ENCODE measurements around the gene USP49.

Gene USP49

DNA sequence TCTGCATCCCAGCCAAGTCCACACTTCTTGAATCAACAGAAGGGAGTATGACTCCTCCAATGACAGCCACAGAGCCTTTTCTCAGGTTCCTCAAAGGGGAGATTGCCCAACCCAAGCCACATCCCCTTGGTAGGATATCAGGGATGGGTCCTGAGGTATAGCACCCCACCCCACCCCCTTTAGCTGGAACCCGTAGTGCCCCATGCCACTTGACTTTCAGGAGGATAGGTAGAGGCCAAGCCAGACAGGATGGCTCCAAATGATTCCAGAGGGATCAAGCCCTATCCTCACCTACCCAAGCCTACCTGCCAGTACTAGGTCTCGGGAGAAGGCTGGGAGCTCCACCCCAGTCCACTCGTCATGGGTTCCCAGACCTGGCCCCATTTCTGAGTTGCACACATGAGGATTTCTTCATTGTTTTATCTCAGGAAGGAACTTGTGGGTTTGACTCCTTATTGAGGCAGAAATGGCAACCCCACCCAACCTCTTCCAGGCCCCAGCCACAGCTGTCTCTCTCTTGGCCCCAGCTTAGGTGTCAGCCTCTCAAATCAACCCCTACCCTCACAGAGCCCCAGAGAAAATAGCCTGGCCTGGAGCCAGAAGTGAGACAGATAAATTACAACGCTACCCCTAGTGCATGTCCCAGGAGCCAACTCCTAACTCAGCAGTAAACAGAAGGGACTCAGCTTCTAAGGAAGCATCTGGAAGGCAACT, 42.8 kb upstream of the USP49 start:
- Histone ChIP-seq H3K9ac (ENCODE audit: low read depth, low read length) (no peak overlapping the region), H3K27me3 (ENCODE audit: control insufficient read depth, insufficient read depth, low read length) (no peaks in the 10 kb centered on the region), H3K36me3 (ENCODE audit: insufficient read depth, low read length) (peaks cover 46% of the 10 kb centered on the region), H3K4me1 (ENCODE audit: control insufficient read depth, insufficient read depth, low read length) (peaks cover 51% of the 10 kb centered on the region), H3K9me3 (replicated peaks; ENCODE audit: low read length) (no peaks in the 10 kb centered on the region), H3K4me2 (ENCODE audit: low read length) (peak overlapping the region; percentile 96), H3K4me3 (ENCODE audit: low read length) (no peak overlapping the region)

DNA sequence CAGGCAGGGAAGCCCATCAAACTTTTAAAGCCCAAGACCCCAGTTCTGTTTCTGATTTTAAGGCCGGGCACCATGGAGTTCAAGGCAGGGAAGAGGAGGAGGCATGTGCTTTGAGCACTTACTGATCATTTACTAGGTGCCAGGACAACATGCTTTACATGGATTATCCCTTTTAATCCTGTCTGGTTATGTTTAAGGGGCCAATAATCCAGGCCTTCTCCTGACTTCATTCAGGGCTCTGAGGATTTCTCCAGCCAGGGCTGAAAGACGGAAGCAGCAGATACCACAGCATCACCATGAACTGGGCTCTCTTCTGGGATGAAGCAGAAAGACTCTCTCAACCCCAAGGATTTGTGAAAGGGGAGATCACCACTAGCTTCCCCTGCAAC, 42.3 kb upstream of the USP49 start:
- Histone ChIP-seq H3K4me2 (ENCODE audit: low read length) (no peak overlapping the region), H3K36me3 (ENCODE audit: insufficient read depth, low read length) (peaks cover 52% of the 10 kb centered on the region), H3K27me3 (ENCODE audit: control insufficient read depth, insufficient read depth, low read length) (no peaks in the 10 kb centered on the region), H3K4me1 (ENCODE audit: control insufficient read depth, insufficient read depth, low read length) (peaks cover 49% of the 10 kb centered on the region), H3K4me3 (ENCODE audit: low read length) (no peak overlapping the region), H3K9me3 (replicated peaks; ENCODE audit: low read length) (no peaks in the 10 kb centered on the region), H3K9ac (ENCODE audit: low read depth, low read length) (no peak overlapping the region)

DNA sequence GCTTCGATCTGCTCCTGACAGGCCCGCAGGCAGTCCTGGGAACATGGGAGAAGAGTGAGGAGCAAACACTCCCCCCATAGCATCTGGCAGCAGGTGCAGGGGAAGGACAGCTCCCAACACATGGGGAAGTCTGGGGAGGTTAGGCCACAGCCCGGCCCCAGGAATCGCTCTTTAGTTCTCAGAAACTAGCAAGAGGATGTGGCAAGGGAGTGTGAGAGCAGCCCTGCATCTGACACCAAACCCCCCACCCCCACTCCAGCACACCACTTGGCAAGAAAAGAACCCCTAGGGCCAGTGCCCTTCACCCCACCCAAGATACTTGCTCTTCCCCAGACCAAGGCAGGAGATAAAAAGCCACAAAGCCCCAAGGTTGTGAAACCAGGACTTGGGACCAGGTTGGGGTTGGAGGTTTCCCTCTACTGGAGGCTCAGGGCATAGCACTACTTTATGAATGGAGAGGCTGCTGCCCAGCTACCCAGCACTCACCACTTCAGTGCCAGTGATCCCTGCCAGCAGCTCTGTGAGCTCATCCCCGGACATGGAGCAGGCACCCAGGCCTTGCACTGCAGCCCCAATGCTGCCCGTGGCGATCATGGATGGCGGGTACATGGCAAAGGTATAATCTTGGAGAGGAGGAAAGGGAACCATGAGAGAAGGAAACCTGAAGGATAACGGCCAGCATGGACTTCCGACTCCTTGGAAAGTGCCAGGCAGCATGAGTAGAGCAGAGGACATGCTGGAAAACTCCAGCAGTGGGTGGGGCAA, 41.1 kb upstream of the USP49 start:
- peaks cover 45% of the 10 kb centered on the region for H3K4me1 ChIP-seq (ENCODE audit: control insufficient read depth, insufficient read depth, low read length)

DNA sequence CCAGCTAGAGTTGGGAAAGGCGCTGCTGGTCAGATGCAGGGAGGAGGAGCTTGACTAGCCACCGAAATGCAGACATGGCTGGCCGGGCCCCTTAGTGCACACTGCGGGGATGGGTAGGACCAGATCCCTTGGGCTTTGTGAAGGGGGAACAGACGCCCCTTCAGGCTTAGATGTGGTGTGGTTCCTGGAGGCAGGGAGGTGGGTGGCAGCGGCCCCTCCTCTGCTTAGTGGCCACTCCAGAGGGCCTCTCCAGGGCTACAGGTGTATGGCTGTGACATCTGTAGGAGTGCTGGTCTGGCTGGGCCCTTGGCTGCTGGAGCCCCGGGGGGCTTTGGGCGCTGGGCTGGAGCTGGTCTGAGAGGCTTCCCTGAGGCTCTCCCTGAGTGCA, 40.5 kb upstream of the USP49 start:
- Histone ChIP-seq H3K4me3 (ENCODE audit: low read length) (no peak overlapping the region), H3K4me1 (ENCODE audit: control insufficient read depth, insufficient read depth, low read length) (peaks cover 45% of the 10 kb centered on the region), H3K4me2 (ENCODE audit: low read length) (no peak overlapping the region), H3K9me3 (replicated peaks; ENCODE audit: low read length) (no peaks in the 10 kb centered on the region), H3K9ac (ENCODE audit: low read depth, low read length) (no peak overlapping the region), H3K36me3 (ENCODE audit: insufficient read depth, low read length) (peaks cover 70% of the 10 kb centered on the region), H3K27me3 (ENCODE audit: control insufficient read depth, insufficient read depth, low read length) (no peaks in the 10 kb centered on the region)

More for the DNA sequence above, 41.1 kb upstream of the USP49 start:
- Histone ChIP-seq H3K36me3 (ENCODE audit: insufficient read depth, low read length) (peaks cover 64% of the 10 kb centered on the region), H3K9ac (ENCODE audit: low read depth, low read length) (no peak overlapping the region), H3K27me3 (ENCODE audit: control insufficient read depth, insufficient read depth, low read length) (no peaks in the 10 kb centered on the region), H3K9me3 (replicated peaks; ENCODE audit: low read length) (no peaks in the 10 kb centered on the region), H3K4me3 (ENCODE audit: low read length) (no peak overlapping the region), H3K4me2 (ENCODE audit: low read length) (no peak overlapping the region)

DNA sequence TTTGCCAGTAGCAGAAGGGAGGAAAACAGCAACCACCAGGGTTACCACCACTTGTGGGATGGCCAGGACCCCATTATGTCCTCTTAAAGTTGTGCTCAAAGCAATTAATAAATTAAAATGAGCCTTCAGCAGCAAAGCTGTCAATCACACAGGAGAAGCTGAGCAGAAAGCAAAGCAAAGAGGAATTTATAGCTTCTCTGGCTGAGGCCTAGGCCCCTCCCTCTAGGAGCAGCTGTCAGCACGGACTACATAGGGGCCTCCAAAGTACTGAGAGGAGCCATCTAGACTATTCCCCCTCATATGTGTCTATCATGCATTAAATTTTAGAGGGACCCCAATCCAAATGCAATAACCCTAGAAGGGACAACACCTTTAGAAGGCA, 40.0 kb upstream of the USP49 start:
- H3K4me2 ChIP-seq (ENCODE audit: low read length), result no peak overlapping the region
- H3K9ac ChIP-seq (ENCODE audit: low read depth, low read length), result no peak overlapping the region
- no peaks in the 10 kb centered on the region for H3K9me3 ChIP-seq (replicated peaks; ENCODE audit: low read length)
- peaks cover 75% of the 10 kb centered on the region for H3K36me3 ChIP-seq (ENCODE audit: insufficient read depth, low read length)
- H3K4me1 ChIP-seq (ENCODE audit: control insufficient read depth, insufficient read depth, low read length), result peaks cover 42% of the 10 kb centered on the region
- no peaks in the 10 kb centered on the region for H3K27me3 ChIP-seq (ENCODE audit: control insufficient read depth, insufficient read depth, low read length)
- no peak overlapping the region for H3K4me3 ChIP-seq (ENCODE audit: low read length)

DNA sequence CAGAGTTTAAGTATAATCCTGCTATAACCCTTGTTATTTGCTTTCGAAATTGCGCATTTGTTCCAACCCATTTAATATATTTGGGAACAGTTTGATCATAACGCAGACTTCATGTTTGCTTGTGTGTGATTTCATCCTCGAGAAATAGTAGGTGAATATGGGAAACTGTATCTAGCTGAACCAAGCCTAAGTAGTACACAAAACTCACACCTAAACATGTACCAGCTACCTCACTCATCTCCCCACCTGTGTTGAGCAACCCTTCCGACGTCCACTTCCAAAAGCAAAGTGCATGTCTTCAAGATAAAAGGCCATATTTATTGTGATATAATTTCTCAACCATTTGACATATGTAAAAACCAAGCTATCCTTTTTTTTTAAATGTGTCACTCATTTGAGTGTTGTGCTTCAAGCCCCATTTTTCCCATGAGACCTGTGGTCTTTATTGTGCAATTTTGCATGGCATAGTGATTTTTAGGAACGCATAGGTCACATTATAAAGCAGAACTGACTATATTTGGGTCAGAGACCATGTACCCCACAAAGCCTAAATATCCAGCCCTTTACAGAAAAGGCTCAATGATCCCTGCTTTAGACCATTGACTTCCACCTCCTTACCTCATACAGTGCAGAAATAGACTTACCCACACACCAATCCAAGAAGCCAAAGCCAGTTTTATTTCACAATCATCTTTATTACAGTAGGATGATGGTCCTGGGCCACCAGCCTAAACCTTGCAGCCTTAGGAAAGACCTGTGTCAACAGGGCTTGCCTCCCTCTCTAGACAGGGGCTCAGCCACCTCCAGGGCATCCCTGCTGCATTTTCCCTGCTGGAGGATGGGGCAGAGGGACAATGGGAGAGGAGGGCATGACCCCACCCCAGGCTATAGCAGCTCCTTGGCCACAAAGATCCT, 39.4 kb upstream of the USP49 start:
- H3K27me3 ChIP-seq (ENCODE audit: control insufficient read depth, insufficient read depth, low read length), result no peaks in the 10 kb centered on the region
- no peak overlapping the region for H3K4me2 ChIP-seq (ENCODE audit: low read length)
- H3K9me3 ChIP-seq (replicated peaks; ENCODE audit: low read length), result no peaks in the 10 kb centered on the region
- H3K4me1 ChIP-seq (ENCODE audit: control insufficient read depth, insufficient read depth, low read length), result peaks cover 35% of the 10 kb centered on the region
- no peak overlapping the region for H3K4me3 ChIP-seq (ENCODE audit: low read length)
- H3K36me3 ChIP-seq (ENCODE audit: insufficient read depth, low read length), result peaks cover 81% of the 10 kb centered on the region
- H3K9ac ChIP-seq (ENCODE audit: low read depth, low read length), result no peak overlapping the region

DNA sequence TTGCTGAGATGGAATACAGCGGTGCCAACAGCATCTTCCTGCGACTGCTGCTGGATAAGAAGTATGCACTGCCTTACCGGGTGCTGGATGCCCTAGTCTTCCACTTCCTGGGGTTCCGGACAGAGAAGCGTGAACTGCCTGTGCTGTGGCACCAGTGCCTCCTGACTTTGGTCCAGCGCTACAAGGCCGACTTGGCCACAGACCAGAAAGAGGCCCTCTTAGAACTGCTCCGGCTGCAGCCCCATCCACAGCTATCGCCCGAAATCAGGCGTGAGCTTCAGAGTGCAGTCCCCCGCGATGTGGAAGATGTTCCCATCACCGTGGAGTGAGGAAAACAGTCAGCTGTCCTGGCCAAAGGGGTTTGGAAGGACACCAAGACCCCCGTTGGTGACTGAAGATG, 37.2 kb upstream of the USP49 start:
- Histone ChIP-seq H3K9ac (ENCODE audit: low read depth, low read length) (no peak overlapping the region), H3K4me1 (ENCODE audit: control insufficient read depth, insufficient read depth, low read length) (peaks cover 15% of the 10 kb centered on the region), H3K4me2 (ENCODE audit: low read length) (no peak overlapping the region), H3K9me3 (replicated peaks; ENCODE audit: low read length) (no peaks in the 10 kb centered on the region), H3K4me3 (ENCODE audit: low read length) (no peak overlapping the region), H3K36me3 (ENCODE audit: insufficient read depth, low read length) (peaks cover 93% of the 10 kb centered on the region), H3K27me3 (ENCODE audit: control insufficient read depth, insufficient read depth, low read length) (no peaks in the 10 kb centered on the region)

DNA sequence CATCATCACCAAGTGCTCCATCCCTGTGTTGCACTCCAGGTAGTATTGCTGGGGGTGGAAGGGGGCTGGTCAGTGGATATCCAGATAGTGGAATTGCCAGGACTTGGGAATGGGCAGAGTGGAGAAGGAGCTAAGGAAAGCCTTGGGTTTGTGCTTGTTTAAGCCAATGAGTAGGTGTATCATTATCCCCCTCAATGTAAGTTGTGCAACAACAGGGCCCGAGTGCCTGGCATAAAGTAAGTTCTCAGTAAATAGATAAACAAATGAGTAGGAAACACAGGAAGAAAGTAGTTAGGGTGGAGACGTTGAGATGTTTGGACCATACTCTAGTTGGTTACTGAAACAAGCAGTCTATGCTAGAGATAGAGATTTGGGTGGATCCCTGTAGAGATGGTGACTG, 36.6 kb upstream of the USP49 start:
- Histone ChIP-seq H3K36me3 (ENCODE audit: insufficient read depth, low read length) (peaks cover 90% of the 10 kb centered on the region), H3K4me2 (ENCODE audit: low read length) (no peak overlapping the region), H3K9ac (ENCODE audit: low read depth, low read length) (no peak overlapping the region), H3K4me1 (ENCODE audit: control insufficient read depth, insufficient read depth, low read length) (peaks cover 18% of the 10 kb centered on the region), H3K9me3 (replicated peaks; ENCODE audit: low read length) (no peaks in the 10 kb centered on the region), H3K27me3 (ENCODE audit: control insufficient read depth, insufficient read depth, low read length) (no peaks in the 10 kb centered on the region), H3K4me3 (ENCODE audit: low read length) (no peak overlapping the region)

DNA sequence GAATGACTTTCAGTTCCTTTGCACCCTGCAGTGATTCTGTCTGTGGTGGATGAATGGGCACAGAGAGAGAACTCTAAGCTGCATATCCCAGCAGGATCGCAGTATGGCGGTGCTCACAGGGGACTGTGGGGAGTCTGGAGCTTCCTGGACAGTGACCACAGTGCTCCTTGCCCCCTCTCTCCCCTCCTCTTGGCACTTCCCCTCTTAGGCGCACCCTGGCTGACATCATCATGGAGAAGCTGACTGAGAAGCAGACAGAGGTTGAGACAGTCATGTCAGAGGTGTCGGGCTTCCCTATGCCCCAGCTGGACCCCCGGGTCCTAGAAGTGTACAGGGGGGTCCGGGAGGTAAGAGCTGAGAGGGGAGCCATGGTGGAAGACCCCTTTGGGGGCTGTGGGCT, 34.7 kb upstream of the USP49 start:
- Histone ChIP-seq H3K9ac (ENCODE audit: low read depth, low read length) (no peak overlapping the region), H3K4me3 (ENCODE audit: low read length) (no peak overlapping the region), H3K4me1 (ENCODE audit: control insufficient read depth, insufficient read depth, low read length) (peaks cover 7% of the 10 kb centered on the region), H3K36me3 (ENCODE audit: insufficient read depth, low read length) (peaks cover 77% of the 10 kb centered on the region), H3K9me3 (replicated peaks; ENCODE audit: low read length) (no peaks in the 10 kb centered on the region), H3K4me2 (ENCODE audit: low read length) (no peak overlapping the region), H3K27me3 (ENCODE audit: control insufficient read depth, insufficient read depth, low read length) (no peaks in the 10 kb centered on the region)

DNA sequence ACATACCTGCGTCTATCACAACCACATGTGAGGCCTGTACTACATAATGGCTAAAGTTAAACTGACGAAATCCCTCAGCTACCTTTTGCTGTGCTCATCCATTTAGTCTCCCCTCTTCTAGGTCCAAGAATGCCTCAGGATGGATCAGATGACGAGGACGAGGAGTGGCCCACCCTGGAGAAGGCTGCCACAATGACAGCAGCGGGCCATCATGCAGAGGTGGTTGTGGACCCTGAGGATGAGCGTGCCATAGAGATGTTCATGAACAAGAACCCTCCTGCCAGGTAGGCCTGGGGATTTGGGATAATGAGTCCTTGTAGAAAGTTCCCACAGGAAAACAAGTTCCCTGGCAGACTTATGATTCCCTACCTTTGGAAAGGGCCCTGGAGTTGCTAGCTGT, 32.1 kb upstream of the USP49 start:
- Histone ChIP-seq H3K9me3 (replicated peaks; ENCODE audit: low read length) (no peaks in the 10 kb centered on the region), H3K4me1 (ENCODE audit: control insufficient read depth, insufficient read depth, low read length) (peaks cover 19% of the 10 kb centered on the region), H3K9ac (ENCODE audit: low read depth, low read length) (peak overlapping the region; percentile 2), H3K4me2 (ENCODE audit: low read length) (no peak overlapping the region), H3K36me3 (ENCODE audit: insufficient read depth, low read length) (peaks cover 65% of the 10 kb centered on the region), H3K4me3 (ENCODE audit: low read length) (no peak overlapping the region), H3K27me3 (ENCODE audit: control insufficient read depth, insufficient read depth, low read length) (no peaks in the 10 kb centered on the region)

DNA sequence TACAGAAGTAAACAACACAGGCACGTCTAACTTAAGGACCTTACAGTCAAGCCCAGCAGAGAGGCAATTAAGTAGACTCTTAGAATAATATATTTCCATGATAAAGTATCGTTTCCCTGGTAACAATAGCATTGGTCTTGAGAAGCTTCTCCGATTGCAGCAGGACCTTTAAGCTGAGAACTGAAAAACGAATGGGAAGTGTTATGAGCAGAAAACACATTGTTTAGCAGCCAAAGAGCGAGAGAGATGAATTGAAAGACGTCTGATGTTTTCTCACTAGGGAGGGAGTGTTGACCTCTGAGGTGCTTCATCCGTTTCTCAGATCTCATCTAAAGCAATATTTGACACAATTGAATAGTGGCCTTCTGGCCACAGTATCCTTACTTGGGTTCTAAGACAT, 27.0 kb upstream of the USP49 start:
- Histone ChIP-seq H3K4me2 (ENCODE audit: low read length) (peak overlapping the region; percentile 80), H3K9me3 (replicated peaks; ENCODE audit: low read length) (no peaks in the 10 kb centered on the region), H3K36me3 (ENCODE audit: insufficient read depth, low read length) (peaks cover 14% of the 10 kb centered on the region), H3K4me3 (ENCODE audit: low read length) (peak overlapping the region; percentile 95), H3K4me1 (ENCODE audit: control insufficient read depth, insufficient read depth, low read length) (peaks cover 38% of the 10 kb centered on the region), H3K27me3 (ENCODE audit: control insufficient read depth, insufficient read depth, low read length) (no peaks in the 10 kb centered on the region), H3K9ac (ENCODE audit: low read depth, low read length) (peak overlapping the region; percentile 97)

Measured in skeletal muscle satellite cell (primary cell).